Muscle of back (tissue), 11 donors: ENCODE measurements around the gene TMEM242. TPM values are rescaled to one million over a fixed set of nuclear protein-coding genes. Genes with fewer than 3 reads are reported as not detected.
A peak's percentile ranks its signal among the peaks of the same experiment; 100 is the strongest.

ENCODE experiments used
- DNase-seq, 3 donors: peaks; one replicate each; pipeline versions ENCODE4 v3.0.0 to v3.0.0-alpha.2; 2013
- polyA plus RNA-seq, 10 donors: library from polyadenylated mRNA; unstranded; fragments of 120-200 nt; gene quantifications; one replicate each; pipeline ENCODE4 v1.2.1, GENCODE V29; 2013; ENCODE audit not compliant: insufficient read length in 10 of 10

Gene TMEM242
- polyA plus RNA-seq, 10 donors = 7.9 to 11.7 (median 9.5) TPM

GRCh38 chr6:157253017-157253416 is 70.3 kb downstream of the TMEM242 start:
- DNase-seq = no peak

DNA sequence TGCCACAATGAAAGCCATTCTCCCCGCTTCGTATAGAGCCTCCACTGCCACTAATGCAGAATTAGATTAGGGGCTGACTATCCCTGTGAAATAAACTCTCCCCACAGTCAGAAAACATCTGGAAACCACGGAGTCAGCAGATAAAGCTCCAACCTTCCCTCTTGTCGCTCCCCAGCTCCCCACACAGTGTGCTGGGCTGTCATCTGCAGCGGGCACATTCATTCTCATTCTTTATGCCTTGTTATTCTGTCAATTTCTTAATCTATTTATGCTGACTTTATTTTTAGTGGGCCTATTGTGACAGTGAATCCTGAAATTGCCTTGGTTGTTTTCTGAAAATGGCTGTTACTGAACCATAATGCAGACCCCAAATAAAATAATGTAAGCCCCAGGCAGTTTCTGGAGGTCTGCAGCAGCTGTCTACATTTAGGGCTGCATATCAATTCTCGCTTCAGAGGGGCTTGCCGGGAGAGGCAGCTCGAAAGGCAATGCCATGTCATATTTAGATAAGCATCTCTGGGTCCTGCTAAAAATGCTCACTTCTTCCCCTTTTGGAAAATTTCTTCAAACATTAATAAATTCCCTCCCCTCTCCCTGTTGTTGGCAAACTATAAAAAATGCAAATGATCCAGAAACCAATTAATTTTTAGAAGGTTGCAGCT is 71.6 kb downstream of the TMEM242 start:
- DNase-seq = no peak

DNA sequence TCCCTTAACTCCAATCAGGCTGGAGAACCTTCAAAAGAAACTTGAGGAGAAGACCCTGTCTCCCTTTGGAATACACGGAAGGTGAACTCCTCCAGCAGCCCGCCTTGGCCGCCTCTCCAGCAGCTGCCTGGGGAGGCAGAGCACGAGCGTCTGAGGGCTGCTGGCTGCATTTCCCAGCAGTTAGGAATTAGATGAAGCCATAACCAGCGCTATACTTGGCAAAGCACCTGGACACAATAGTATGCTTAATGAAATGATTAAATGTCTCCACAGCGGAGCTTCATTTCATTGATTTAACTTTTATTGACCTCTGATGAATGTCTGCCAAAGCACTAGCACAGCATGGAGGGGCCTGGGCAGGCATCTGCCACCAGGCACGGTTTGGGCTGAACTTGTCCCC is 73.5 kb downstream of the TMEM242 start:
- peak in 1 of 3 donors; percentile 47 for DNase-seq

DNA sequence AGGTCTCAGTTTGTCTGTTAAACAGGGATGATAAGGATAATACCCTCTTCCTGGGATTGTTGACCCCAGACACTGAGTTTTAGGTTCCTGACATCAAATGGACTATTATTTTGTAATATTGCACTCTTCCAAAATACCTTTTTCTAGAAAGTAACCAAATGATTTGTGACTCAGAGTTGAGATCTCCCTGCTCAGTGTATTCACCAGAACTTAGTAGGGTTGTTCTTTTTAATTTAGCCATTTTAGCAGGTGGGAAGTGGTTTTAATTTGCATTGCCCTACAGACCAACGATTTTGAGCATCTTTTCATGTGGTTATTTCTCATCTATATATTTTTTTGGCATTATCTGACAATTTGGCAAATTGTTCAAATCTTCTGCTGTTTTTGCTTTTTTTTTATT is 75.1 kb downstream of the TMEM242 start:
- no peak for DNase-seq

GRCh38 chr6:157246771-157247484 is 76.4 kb downstream of the TMEM242 start:
- no peak for DNase-seq

- DNase-seq = peak in 2 of 3 donors; percentile 32 to 74
These were observed 77.2 kb downstream of the TMEM242 start for GRCh38 chr6:157246048-157246630.

GRCh38 chr6:157245436-157245835 is 77.9 kb downstream of the TMEM242 start:
- DNase-seq = no peak

GRCh38 chr6:157244780-157245179 is 78.5 kb downstream of the TMEM242 start:
- no peak for DNase-seq

DNA sequence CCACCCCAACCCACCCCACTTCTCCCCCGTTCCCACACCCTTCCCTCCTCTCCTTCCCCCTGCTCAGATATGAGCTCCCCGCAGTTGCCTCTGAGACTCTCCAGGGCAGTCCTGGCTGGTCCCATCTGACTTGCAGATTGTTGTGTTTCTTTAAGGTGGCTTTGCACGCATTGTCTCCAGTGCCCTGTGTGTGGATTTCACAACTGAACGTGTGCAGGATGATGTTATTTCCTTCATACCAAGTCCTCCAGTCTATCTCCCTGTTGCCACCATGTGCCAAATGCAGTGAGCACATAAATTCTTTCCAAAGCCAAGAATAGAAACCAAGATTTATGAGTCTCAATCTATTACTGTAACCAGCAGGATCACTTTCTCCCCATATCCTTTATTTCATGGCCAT is 79.1 kb downstream of the TMEM242 start:
- DNase-seq = peak in 1 of 3 donors; percentile 72

DNA sequence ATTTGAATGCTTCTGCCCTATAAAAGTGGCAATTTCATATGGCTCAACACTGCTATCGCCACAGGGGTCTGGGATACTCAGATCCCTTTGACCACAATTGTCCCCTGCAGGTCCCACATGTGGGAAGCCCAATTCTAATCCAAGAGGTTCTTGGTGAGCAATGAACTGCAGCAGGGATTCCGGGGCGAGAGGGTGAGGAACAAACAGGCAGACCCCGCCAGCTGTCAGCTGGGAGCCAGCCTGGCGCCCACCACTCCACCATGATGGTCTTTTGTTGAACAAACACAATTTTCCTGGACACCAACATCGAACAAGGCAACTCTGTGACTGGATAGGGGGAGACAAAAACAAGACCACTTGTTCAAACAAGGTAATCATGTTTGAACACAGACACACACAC is 80.5 kb downstream of the TMEM242 start:
- no peak for DNase-seq

GRCh38 chr6:157240960-157241311 is 82.4 kb downstream of the TMEM242 start:
- no peak for DNase-seq

DNA sequence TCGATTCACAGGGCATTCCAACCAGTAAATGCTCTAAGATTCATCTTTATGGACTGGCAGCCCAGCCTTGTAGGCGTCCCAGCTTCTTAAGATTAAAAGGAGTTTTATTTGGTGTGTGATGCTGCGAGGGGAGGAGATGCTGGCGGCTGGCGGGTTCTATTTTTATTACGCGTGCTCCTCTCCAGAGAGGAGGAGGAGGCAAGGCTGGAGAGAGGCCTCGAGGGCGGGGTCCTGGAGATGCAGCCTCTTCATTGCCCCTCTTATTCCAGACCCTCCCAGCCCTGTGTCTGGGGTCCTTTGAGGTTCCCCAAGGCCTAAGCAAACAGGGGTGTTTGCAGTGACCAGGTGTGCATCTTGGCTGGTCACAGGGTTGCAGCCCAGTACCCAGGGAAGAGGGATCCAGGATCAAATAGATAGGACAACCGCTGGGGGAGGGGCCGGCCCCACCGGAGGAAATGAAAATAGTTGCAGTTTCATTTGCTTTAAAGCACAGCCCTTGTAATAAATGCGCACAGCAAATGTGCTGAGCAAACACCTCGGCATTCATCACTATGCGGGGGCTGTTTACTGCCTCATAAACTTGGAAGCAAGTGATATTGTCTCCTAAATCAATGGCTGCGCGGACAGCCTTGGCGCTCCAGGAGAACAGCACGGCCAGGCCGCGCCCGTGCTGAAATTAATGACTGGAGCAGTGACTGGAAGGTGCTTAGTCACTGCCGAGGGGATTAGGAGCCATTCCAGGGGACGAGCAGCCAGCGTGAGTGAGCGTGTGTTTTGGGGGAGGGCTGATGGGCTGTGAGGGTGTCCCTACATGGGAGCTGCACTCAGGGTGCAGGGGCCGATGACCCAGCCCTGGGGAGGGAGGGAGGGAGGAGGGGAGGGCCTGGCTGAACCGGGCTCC is 83.0 kb downstream of the TMEM242 start:
- peak; percentile 59 to 81 (median 70) for DNase-seq

GRCh38 chr6:157239671-157240058 is 83.7 kb downstream of the TMEM242 start:
- DNase-seq = no peak

Other genes with a start within 250 kb of the TMEM242 start
- gene ZDHHC14, start 57.7 kb upstream of the TMEM242 start, polyA plus RNA-seq = 1 to 10 TPM; 4.6 to 8.5 (median 5.5) TPM